Iris pigment epithelial cell (primary cell): Measurements from ENCODE around the gene DBH.
A peak's percentile ranks its signal among the peaks of the same experiment; 100 is the strongest.

Experiments used
- DNase-seq: peaks from one replicate; pipeline ENCODE4 v3.0.0-alpha.2; 2011; ENCODE audit warnings: low read depth

Gene DBH

GRCh38 chr9:133643978-133644760, 8.0 kb downstream of the DBH start:
- no peak for DNase-seq

- DNase-seq: no peak
These were observed 9.0 kb downstream of the DBH start for GRCh38 chr9:133645021-133645765.

- no peak for DNase-seq
These were observed 11.0 kb downstream of the DBH start for GRCh38 chr9:133647148-133647547.

- DNase-seq: no peak
These were observed 11.8 kb downstream of the DBH start for GRCh38 chr9:133647765-133648469.

DNA sequence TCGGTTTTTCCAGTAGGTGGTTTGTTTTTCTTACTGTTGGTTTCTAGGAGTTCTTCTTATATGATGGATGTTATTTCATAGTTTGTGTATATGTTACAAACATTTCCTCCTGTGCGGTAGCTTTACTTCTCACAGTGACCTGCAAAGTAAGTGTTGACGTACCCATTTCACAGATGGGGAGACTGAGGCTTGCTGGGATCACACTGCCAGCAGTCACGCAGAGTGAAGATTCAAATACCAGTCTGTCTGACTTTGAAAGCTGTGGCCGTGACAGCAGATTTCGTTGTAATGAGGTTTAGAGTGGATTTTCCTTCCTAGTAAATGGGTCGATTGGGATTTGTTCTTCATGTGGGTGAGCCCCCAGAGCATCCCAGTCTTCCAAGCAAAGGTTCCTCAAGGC, 13.0 kb downstream of the DBH start:
- DNase-seq: no peak

DNA sequence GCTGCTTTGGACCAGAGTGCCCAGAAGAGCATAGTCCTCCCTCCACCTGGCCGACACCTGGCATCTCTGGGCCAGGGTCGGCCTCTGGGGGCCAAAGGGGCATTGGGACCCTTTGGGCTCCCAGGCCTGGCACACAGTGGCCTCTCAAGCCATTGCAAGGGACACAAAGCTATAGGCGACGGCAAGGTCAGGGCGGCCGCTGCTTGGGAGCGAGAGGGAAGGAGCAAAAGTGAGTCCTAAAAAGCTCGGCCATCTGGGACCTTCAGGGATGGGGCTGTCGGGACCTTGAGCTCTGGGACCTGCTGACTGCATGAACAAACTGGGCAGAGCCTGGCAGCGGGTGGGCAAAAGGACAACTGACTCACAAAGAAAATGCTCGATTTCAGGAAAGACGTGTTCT, 13.9 kb downstream of the DBH start:
- no peak for DNase-seq

GRCh38 chr9:133653638-133654037, 17.5 kb downstream of the DBH start:
- no peak for DNase-seq

GRCh38 chr9:133654736-133655657, 18.8 kb downstream of the DBH start:
- no peak for DNase-seq

DNA sequence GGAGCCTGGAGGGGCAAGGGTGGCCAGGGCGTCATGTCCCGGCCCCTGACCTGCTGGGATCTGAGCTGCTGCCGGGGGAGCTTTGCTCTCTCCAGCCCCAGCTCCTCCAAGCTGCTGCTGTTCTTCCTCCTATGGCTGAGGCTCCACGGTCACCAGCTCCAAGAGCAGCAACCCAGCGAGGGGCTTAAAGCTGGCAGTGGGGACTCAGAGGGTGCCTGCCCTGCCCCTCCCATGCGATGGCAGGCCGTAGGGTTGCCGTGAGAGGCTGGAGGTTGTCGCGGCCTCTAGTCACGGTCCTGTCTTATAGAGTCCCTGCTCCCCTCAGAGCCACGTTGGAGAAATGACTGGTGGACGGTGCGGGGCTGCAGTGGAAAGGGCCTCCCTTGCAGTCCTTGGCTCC, 19.5 kb downstream of the DBH start:
- no peak for DNase-seq

GRCh38 chr9:133656211-133657119, 20.3 kb downstream of the DBH start:
- DNase-seq: no peak

- DNase-seq: peak; percentile 9
These were observed 21.0 kb downstream of the DBH start for GRCh38 chr9:133657120-133657661.

DNA sequence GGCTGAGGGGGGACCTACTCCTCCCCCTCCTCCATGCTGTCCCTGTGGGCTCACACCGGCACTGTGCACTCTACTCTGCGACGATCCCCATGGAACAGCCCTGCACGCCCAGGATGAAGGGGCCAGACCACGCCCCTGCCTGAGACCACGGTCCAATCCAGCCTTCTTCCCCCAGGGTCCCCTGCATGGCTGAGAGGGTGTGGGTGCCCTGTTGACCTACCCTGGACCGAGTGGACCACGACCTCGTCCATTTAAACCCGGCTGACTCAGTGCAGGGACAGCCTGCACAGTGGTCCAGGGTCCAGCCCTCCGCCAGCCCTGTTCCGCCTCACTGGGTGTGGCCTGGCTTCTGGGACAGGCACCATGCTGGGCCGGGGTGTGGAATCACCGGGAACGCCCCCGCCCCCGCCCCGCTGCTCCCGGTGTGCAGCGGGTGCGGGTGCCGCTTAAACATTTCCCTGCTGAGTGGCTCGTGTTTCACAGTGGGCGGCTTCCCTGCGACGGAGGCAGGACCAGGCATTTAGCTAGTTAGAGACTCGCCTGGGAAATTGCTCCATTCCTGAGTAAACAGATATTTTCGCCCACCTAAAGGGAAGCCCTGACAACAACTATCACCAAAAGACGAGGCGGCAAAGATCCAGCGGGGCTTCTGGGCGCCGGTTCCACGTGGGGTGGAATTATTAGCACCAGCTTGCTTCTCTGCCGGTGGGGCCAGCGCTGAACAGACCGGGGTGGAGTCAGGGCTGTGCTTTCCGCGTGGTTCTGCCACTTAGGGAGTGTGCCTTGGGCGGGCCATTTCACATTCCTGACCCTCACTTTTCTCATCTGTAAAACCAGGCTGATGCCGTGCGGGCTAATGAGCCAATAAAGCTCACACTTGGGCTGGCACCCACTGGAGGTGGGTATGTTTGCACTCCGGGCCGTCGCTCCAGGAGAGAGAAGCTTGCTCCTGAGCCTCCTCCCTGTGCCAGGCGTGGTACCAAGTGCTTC, 22.6 kb downstream of the DBH start:
- DNase-seq: peak; percentile 36

DNA sequence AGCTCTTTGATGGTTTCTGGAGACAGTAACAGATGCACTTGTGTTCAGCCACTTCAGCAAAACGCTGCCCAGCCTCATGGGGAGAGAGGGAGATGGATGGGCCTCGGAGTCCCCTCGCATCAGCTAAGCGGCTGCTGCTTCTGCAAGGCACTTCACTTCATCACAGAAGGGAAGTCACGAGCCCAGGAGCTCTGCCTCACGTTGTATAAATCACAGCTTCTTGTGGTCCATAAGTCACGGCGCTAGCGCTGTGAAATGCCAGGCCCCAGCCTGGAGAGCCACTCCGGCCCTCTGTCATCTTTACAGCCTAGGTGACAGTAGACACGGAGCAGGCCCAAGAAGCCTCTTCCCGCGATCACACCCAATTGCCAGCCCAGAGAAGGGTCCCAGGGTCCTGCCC, 23.4 kb downstream of the DBH start:
- DNase-seq: no peak

GRCh38 chr9:133661846-133662540, 25.8 kb downstream of the DBH start:
- DNase-seq: no peak

GRCh38 chr9:133664173-133665050, 28.2 kb downstream of the DBH start:
- no peak for DNase-seq

GRCh38 chr9:133665096-133665495, 28.9 kb downstream of the DBH start:
- DNase-seq: no peak

DNA sequence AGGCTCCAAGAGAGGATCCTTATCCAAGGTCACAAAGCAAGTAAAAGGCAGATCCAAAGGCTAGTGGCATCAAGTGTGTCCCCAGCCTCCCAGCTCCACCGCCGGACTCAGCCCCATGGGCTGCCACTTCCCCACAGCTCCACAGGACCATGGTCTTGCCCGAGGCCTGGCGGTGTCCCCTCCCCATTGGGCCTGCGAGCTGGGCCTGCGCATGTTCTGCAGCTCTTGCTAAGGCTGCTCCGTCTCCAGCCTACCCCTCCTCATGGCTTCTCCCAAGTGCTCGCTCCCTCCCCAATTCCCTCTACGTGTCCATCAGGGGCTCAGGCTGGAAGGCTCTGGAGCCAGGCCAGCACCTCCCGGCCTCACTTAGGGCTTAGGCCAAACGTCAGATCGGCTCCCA, 29.4 kb downstream of the DBH start:
- DNase-seq: no peak

- no peak for DNase-seq
These were observed 30.2 kb downstream of the DBH start for GRCh38 chr9:133666387-133666786.
